Natural killer cell treated with Interleukin-12 subunit alpha and Interleukin-12 subunit beta and Interleukin-15 and Interleukin-18, amount 100 ng/mL, for 72 hours (primary cell): ENCODE measurements around the gene C6orf89. TPM values are rescaled to one million over a fixed set of nuclear protein-coding genes. Genes with fewer than 3 reads are reported as not detected.
A peak's percentile ranks its signal among the peaks of the same experiment; 100 is the strongest.

Experiments used
- ATAC-seq, 2 donors: fragments of 150-1000 bp; cut with Tn5 transposase in 1 of 2; sonication (Bioruptor Pico), chemical (Tn5 transposase) in 1 of 2; 2 replicates each; pipeline ENCODE4 v1.10.0; 2021
- DNase-seq: peaks from one replicate; pipeline ENCODE4 v3.0.0; 2022; ENCODE audit warnings: low spot score
- H3K27ac Mint-ChIP-seq, 2 donors: 1 replicate in 1 of 2; 2 replicates in 1 of 2; pipeline ENCODE4 v1.8.0; 2022; ENCODE audit warnings: mixed read lengths in 2 of 2, mild to moderate bottlenecking in 1 of 2, moderate library complexity in 1 of 2
- H3K27me3 Mint-ChIP-seq, 2 donors: 1 replicate in 1 of 2; 2 replicates in 1 of 2; pipeline ENCODE4 v1.8.0; 2022; ENCODE audit warnings: mixed read lengths in 2 of 2
- H3K36me3 Mint-ChIP-seq: one replicate; pipeline ENCODE4 v1.8.0; 2022; ENCODE audit warnings: mixed read lengths
- H3K4me1 Mint-ChIP-seq, 2 donors: 1 replicate in 1 of 2; 2 replicates in 1 of 2; pipeline ENCODE4 v1.8.0; 2022; ENCODE audit warnings: low read depth in 2 of 2, mixed read lengths in 2 of 2, mild to moderate bottlenecking in 1 of 2
- H3K4me3 Mint-ChIP-seq: one replicate; pipeline ENCODE4 v1.8.0; 2022; ENCODE audit warnings: mixed read lengths
- H3K9me3 Mint-ChIP-seq: 2 replicates; pipeline ENCODE4 v1.8.0; 2022; ENCODE audit warnings: mixed read lengths
- total RNA-seq, 2 donors: library from RNA; stranded (reverse); gene quantifications; one replicate each; pipeline ENCODE4 v1.2.3, GENCODE V29; 2022

Gene C6orf89
- total RNA-seq, 2 donors from 2014 or later, result 40.4 to 44.4 TPM

DNA sequence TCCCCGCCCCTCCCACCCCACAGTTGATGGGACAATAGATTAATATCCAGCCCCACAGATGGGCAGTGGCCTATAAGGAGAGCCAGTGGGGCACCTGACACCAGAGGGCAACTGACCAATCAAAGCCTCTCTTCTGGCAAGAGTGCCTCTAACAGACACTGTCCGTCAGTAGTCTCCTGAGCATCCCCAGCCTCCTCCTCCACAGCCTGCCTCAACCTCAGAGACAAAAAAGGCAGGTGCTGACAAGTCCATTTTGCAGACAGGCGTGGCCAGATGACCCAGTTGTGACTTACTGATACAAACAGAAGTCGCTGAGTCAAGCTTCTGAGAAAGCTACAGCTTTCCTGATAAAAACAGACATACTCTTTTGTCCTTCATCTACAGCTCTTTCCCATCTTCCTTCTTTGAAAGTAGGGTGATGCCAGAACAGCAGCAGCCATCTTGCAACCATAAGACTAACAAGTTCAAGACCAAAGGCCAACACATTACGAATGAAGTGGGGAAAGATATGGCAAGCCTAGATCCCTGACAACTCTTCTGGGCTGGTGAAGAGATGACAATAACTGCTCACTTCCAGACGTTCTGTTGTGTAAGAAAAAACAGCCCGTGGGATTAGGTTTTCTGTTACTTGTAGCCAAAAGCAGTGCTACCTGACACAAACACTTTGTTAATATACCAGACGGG, 23.4 kb upstream of the C6orf89 start:
- H3K4me3 Mint-ChIP-seq, result no peak overlapping the region
- H3K27ac Mint-ChIP-seq, result no peak overlapping the region
- no peak for ATAC-seq

DNA sequence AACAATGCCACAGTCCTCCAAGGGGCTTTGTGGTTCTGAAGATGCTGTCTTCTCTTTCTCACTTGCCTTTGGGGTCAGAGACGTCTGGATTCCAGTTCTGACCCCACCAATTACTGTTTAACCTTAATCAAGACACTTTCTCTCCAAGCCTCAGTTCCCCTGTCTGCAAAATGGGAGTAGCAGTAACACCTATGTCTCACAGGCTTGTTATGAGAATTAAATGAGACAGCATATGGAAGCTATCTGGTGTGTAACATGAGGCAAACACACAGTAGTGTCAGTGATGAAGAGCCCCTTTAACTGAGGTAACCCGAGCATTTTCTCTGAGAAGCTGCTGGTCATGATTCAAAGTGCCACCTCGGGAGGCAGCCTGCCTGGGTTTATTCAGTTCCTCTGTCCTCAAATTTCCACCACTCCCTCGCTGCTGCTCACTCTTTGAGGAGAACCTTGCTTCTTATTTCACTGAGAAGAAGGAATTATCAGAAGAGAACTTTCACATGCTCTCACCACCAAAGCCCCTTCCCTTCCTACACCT, 22.8 kb upstream of the C6orf89 start:
- DNase-seq (no peak), ATAC-seq (no peak)
- H3K4me1 Mint-ChIP-seq, result peaks cover 30 to 39% of the 10 kb centered on the region in 2 donors
- H3K4me3 Mint-ChIP-seq, result no peak overlapping the region
- H3K9me3 Mint-ChIP-seq, result no peaks in the 10 kb centered on the region
- H3K36me3 Mint-ChIP-seq, result peaks cover 28% of the 10 kb centered on the region
- peak overlapping the region in 1 of 2 donors; percentile 5 for H3K27ac Mint-ChIP-seq
- H3K27me3 Mint-ChIP-seq, result no peaks in the 10 kb centered on the region

More for the DNA sequence above, 23.4 kb upstream of the C6orf89 start:
- Mint-ChIP-seq H3K9me3 (no peaks in the 10 kb centered on the region), H3K4me1 (peaks cover 25 to 33% of the 10 kb centered on the region in 2 donors), H3K36me3 (peaks cover 22% of the 10 kb centered on the region), H3K27me3 (no peaks in the 10 kb centered on the region)
- no peak for DNase-seq

DNA sequence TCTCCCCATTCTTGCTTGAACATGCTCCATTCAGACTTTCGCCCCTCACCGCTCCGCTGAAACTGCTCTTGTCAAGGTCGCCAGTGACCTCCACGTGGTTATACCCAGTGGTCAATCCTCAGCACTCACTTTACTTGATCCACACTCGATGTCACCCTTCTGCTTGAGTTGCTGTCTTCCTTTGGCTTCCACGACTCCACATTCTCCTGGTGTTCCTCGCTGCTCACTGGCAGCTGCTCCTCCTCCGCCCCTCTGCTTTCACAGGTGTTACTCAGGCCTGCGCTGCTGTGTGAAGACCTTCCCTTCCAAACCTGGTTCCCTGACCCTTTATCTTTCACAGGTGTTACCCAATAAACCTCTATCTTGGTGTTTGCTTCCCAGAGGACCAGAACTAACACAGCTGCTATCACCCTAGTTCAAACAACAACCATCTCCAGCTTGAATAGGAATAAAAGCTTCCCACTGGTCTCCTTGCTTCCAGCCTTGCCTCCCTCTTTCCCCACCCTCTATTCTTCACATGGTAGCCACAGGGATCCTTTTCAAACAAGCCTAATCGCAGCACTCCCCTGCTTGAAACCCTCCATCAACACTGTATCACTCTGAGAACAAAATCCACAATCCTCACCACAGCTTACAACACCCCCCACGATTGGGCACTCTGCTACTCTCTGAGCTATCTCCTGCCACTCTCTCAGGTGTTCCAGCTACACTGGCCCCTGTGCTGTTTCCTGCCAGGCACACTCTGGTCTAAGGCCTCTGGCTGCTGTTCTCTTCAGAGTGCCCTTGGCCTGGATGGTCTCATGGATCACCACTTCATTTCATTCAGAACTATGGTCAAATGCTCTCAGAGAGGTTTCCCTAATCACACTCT, 21.8 kb upstream of the C6orf89 start:
- Mint-ChIP-seq H3K27me3 (no peaks in the 10 kb centered on the region), H3K4me3 (no peak overlapping the region), H3K27ac (peak overlapping the region in 1 of 2 donors; percentile 5), H3K9me3 (no peaks in the 10 kb centered on the region), H3K4me1 (peaks cover 33 to 43% of the 10 kb centered on the region in 2 donors), H3K36me3 (peaks cover 33% of the 10 kb centered on the region)
- DNase-seq (no peak), ATAC-seq (peak in 1 of 2 donors; percentile 27)

DNA sequence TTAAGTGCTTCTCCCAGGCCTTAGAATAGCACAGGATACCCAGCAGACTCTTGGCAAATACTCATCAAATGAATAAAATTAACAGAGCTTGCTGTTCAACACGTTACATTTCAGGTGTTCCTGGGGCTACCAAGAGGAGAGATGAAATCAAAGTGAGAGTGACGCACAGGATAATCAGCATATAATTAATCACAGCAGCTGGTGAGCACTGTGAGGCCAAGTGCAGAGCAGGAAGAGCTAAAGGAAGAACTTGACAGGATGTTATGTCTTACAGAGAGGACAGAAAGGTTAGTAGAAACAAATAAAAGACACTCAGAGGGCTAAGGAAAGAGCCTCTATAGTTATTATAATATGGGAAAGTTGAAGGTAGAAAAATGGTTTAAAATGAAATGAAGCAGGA, 19.9 kb upstream of the C6orf89 start:
- Mint-ChIP-seq H3K27ac (no peak overlapping the region), H3K27me3 (no peaks in the 10 kb centered on the region), H3K36me3 (peaks cover 39% of the 10 kb centered on the region), H3K4me1 (peaks cover 39 to 52% of the 10 kb centered on the region in 2 donors), H3K4me3 (no peak overlapping the region), H3K9me3 (no peaks in the 10 kb centered on the region)
- ATAC-seq (no peak), DNase-seq (no peak)

DNA sequence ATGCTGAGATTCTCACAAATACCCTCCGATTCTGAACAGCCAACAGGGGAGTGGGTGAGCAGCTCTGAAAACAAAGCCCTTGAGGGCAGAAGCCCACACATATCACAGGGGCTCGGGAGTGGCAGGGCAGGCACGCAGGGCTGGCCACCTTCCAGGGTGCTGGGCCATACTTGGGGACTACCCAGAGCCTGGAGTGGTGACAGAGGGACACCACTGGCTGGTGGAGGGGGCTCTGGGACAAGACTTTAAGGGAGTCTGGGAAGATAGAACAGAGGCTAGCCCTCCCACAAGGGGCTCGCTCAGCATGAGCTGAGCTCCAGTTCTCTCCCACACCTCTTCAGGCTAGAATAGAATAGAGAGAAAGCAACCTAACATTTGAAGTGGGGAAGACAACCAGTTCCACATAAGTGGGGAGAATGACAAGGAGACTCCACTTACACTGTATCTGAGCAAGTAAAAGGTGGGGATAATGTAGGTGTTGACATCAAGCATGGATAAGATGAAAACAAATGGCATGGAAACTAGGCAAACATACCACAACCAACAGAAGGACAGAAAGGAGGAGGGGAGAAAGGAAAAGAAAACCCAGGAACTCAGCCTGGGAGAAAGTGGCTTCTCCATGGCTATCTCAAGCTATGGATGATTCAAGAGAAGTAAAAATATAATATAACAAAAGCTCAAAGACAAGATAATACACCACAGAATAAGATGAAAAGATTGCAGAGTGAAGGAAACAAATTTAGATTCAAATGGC, 18.1 kb upstream of the C6orf89 start:
- Mint-ChIP-seq H3K4me3 (no peak overlapping the region), H3K4me1 (peaks cover 41 to 61% of the 10 kb centered on the region in 2 donors), H3K9me3 (no peaks in the 10 kb centered on the region), H3K27ac (no peak overlapping the region), H3K27me3 (no peaks in the 10 kb centered on the region), H3K36me3 (peaks cover 48% of the 10 kb centered on the region)
- DNase-seq (no peak), ATAC-seq (no peak)

DNA sequence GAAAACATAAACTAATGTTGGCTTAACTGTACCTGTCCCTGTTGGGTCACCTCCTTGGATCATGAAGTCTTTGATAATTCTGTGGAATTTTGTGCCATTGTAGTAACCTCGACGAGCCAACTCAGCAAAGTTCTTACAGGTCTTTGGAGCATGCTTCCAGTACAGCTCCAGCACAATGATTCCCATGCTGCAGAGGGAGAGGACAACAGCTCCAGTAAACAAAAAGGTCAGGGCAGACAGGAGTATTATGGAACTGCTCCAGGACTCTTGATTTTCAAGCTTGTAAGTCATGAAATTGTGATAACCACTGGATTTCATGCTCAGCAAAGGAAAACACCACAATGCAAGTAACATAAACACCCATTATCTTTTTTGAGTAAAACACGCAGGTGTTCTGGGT, 14.1 kb upstream of the C6orf89 start:
- no peak for DNase-seq
- peaks cover 30 to 55% of the 10 kb centered on the region in 2 donors for H3K4me1 Mint-ChIP-seq
- H3K27ac Mint-ChIP-seq, result no peak overlapping the region
- peaks cover 33% of the 10 kb centered on the region for H3K36me3 Mint-ChIP-seq
- H3K27me3 Mint-ChIP-seq, result peaks cover 0 to 4% of the 10 kb centered on the region in 2 donors
- no peak for ATAC-seq
- no peak overlapping the region for H3K4me3 Mint-ChIP-seq
- H3K9me3 Mint-ChIP-seq, result no peaks in the 10 kb centered on the region

DNA sequence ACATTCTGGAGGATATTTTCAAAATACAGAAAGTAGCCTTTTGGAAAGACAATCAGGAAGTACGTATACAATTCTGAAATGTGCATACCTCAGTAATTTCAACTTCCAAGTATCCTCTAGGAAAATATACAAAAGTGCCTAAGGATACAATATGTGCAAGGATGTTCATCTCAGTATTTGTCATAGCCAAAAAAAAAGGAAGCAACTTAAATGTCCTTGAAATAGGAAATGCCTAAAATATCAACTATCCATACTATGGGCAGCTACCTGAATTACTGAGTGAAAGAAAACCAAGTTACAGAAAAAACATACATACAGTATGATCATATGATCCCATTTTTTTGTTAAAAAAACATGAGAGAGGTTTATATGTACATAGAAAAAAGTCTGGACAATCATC, 12.6 kb upstream of the C6orf89 start:
- no peak for DNase-seq
- no peaks in the 10 kb centered on the region for H3K9me3 Mint-ChIP-seq
- peak overlapping the region; percentile 98 for H3K27ac Mint-ChIP-seq
- peak overlapping the region; percentile 100 for H3K4me3 Mint-ChIP-seq
- H3K36me3 Mint-ChIP-seq, result peaks cover 22% of the 10 kb centered on the region
- H3K27me3 Mint-ChIP-seq, result peaks cover 0 to 4% of the 10 kb centered on the region in 2 donors
- ATAC-seq, result no peak
- peaks cover 22 to 44% of the 10 kb centered on the region in 2 donors for H3K4me1 Mint-ChIP-seq

DNA sequence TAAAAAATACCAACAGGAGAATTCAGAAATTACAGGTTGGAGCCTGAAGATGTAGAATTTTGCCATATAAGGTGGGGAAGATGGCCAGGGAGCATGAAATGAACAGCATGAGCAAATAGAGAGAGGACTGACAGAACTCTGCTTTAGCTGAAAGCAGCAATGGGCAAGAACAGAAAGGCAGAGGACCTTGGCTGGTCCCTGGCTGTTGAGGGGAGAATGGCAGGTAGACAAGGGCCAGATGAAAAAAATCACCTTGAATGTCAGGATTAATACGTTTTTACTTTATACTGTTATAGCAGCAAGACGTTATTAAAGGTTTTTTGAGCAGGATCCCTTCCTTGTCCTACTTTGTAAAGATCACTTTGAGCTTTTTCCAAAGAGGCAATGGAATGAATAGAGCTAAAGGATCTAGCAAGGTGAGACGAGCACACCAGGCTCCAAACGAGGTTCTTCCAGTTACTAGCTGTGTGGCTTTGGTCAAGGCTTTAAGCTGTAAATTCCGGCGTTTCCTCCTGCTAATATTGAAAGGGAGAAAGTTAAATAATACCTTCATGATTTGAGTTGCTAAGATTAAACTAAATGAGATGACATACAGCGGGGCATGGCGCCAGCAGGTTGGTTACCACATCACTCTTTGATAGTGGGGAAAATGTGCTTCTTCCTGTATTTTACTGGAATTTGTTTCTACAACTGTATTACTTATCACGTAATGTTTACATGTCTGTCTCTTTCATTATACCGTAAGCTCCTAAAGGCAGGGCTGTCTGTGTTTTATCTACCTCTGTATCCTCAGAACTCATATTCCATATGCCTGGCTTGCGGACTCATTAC, 11.9 kb upstream of the C6orf89 start:
- H3K4me3 Mint-ChIP-seq, result peak overlapping the region; percentile 100
- ATAC-seq (no peak), DNase-seq (no peak)
- peaks cover 0 to 4% of the 10 kb centered on the region in 2 donors for H3K27me3 Mint-ChIP-seq
- H3K36me3 Mint-ChIP-seq, result peaks cover 20% of the 10 kb centered on the region
- peaks cover 21 to 42% of the 10 kb centered on the region in 2 donors for H3K4me1 Mint-ChIP-seq
- no peaks in the 10 kb centered on the region for H3K9me3 Mint-ChIP-seq
- H3K27ac Mint-ChIP-seq, result peak overlapping the region; percentile 98

DNA sequence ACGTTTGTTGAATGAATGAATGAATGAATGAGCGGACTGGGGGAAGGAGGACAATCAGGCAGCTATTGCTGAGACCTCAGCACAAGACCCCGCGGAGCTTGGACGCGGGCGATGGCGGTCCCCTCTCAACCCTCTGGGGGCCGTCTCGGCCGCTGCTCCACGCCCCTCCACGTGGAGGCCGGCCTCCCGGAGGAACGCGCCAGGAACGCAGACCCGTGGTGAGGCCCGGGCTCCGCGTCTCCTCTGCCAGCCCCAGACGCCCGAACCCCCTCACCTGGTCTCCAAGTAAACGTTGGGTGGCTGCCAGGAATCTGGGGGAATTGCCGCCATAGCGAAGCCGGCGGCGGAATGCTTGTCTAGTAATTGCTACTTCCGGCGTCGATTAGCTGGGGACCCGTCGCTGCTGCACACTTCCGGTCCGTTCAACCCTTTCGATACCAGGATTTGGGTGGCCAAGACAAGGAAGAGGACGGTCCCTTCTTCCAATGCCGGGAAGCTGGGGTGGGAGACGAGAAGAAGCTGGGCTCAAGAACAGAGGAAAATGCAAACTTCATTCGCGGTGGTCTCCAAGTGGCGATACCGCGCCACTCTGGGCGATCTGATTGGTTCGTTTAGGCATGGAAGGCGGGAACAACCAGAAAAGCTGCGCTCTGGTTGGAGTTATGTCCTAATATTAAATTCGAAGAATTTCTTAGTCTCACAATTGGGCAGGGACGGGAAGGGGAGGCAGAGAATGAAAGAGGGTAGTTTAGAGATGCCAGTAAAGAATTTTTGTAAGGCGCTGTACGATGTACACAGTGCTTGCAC, 11.1 kb upstream of the C6orf89 start, which contains the start of gene PPIL1:
Gene PPIL1, minus strand, starts transcription at position 361 of the 807 bp plus-strand sequence. Its CDS starts 31 bp downstream, at position 330.
- ATAC-seq (peak; percentile 89 to 92), DNase-seq (peak; percentile 79)
- H3K9me3 Mint-ChIP-seq, result no peaks in the 10 kb centered on the region
- H3K36me3 Mint-ChIP-seq, result peaks cover 15% of the 10 kb centered on the region
- H3K27me3 Mint-ChIP-seq, result peaks cover 7 to 10% of the 10 kb centered on the region in 2 donors
- H3K27ac Mint-ChIP-seq, result peak within 1 kb of the TSS; percentile 98
- H3K4me1 Mint-ChIP-seq, result peaks cover 21 to 42% of the 10 kb centered on the region in 2 donors
- H3K4me3 Mint-ChIP-seq, result peak within 1 kb of the TSS; percentile 100

DNA sequence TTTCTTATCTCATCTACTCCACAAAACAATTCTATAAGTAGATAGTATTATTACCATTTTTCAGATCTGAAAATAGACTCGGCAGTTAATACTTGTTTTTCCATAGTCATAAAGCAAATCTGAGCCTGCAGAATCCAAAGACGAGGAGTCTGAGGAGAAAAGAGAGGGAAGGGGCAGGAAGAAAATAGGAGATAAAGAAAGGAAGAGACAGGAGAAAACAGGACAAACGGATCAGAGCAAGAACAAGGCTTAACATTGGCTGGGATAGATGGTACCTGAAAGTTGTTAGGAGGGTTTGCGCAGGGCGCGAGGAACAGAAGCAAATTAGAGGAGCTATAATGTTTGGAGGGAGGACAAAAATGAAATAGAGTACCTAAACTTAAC, 10.5 kb upstream of the C6orf89 start:
- Mint-ChIP-seq H3K36me3 (peaks cover 15% of the 10 kb centered on the region), H3K27ac (peak overlapping the region; percentile 98), H3K9me3 (no peaks in the 10 kb centered on the region), H3K4me1 (peaks cover 19 to 38% of the 10 kb centered on the region in 2 donors), H3K27me3 (peaks cover 8 to 10% of the 10 kb centered on the region in 2 donors), H3K4me3 (peak overlapping the region; percentile 100)
- DNase-seq, result no peak
- no peak for ATAC-seq

DNA sequence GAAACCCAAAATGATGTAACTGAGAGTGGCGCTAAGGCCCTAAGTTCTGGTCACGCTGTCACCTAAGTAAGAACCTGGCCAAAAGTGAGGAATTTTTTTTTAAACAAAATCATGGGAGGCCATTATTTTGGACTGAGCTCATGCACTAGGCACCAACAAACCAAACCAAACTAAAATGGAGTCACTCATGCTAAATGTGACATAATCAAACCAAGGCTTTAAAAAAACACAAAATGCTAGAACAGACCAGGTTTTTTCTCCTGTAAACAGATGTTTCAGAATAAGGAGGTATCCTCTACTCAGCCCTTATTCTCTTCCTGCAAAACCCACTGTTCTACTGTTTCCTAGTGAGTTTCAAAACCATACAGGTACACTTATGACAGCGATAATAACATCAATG, 1.1 kb upstream of the C6orf89 start:
- Mint-ChIP-seq H3K9me3 (no peaks in the 10 kb centered on the region), H3K27me3 (peaks cover 0 to 1% of the 10 kb centered on the region in 2 donors), H3K4me3 (no peak overlapping the region), H3K36me3 (no peaks in the 10 kb centered on the region), H3K27ac (peak overlapping the region in 1 of 2 donors; percentile 98), H3K4me1 (peaks cover 20 to 28% of the 10 kb centered on the region in 2 donors)
- DNase-seq (no peak), ATAC-seq (no peak)
